ENCODE results near the gene EMC9.

EMC9 gene

DNA sequence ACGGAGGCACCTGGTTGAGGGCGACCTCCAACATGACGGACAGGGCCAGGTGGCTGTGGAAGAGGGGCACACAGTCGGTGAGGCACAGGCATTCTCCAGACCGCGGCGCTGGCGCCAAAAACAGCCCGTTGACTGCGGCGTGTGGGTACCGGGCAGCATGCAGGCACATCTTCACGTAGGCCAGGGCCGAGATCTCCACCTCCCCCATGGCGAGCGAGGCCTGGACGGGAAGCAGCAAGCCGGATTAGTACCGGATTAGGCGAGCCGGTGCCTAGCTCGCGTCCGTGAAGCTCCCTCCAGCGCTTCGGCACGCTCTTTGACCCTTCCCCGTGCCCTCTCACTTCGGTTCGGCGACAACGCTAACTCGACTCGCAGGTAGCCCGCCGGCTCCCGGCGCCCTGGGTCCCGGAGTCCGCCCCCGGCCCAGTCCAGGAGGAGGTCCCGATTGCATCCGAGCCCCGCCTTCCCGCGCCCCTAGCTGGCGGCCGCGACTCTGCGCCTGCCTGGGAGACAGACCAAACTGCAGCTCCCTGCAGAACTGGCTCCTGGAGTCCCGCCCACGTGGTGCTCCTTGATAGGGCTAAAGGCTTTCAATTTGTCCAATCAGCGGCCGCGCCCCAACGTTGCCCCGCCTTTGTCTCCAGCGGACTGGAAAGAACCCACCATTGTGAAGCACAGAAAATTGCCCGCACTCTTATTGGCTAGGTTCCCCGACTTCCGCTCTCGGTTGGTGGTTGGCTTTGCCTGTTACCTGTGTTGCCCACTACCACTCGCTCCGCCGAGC lies at the start of gene EMC9:
EMC9 (minus strand) TSS at position 495 of the 784 bp plus-strand sequence; CDS start at position 208, 287 bp downstream.
- Mint-ChIP-seq H3K27me3 (ENCODE audit: low read depth) (no peaks in the 10 kb centered on the region), H3K27ac (peak within 1 kb of the TSS; percentile 96), H3K36me3 (ENCODE audit: low read depth) (peaks cover 64% of the 10 kb centered on the region), H3K4me1 (ENCODE audit: low read depth) (peaks cover 61% of the 10 kb centered on the region), H3K4me3 (peak within 1 kb of the TSS; percentile 99), H3K9me3 (no peaks in the 10 kb centered on the region)

GRCh38 chr14:24190416-24190815 lies 49.0 kb upstream of the EMC9 start:
- H3K4me1 Mint-ChIP-seq (ENCODE audit: low read depth) = peaks cover 55% of the 10 kb centered on the region
- no peak overlapping the region for H3K27ac Mint-ChIP-seq
- H3K9me3 Mint-ChIP-seq = no peaks in the 10 kb centered on the region
- H3K36me3 Mint-ChIP-seq (ENCODE audit: low read depth) = peaks cover 38% of the 10 kb centered on the region
- no peaks in the 10 kb centered on the region for H3K27me3 Mint-ChIP-seq (ENCODE audit: low read depth)
- no peak overlapping the region for H3K4me3 Mint-ChIP-seq

DNA sequence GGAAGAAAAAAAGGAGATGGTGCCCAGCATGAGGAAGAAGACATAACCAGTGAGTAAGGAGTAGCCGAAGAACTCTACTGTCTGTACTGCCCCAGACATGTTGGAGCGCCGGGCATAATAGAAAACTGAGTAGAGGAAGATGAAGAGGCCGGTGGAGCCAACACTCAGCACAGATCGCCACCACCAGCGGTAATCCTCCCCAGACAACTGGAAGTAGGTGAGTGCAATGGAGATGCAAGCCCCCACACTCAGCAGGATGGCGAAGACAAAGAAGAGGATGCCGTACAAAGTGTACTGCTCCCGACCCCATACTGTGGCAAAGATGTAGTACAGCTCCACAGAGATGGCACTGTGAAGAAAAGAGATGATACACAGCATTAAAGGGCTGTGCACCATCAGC lies 48.1 kb upstream of the EMC9 start:
- no peaks in the 10 kb centered on the region for H3K9me3 Mint-ChIP-seq
- H3K4me1 Mint-ChIP-seq (ENCODE audit: low read depth) = peaks cover 49% of the 10 kb centered on the region
- peak overlapping the region; percentile 85 for H3K27ac Mint-ChIP-seq
- peaks cover 36% of the 10 kb centered on the region for H3K36me3 Mint-ChIP-seq (ENCODE audit: low read depth)
- H3K4me3 Mint-ChIP-seq = no peak overlapping the region
- no peaks in the 10 kb centered on the region for H3K27me3 Mint-ChIP-seq (ENCODE audit: low read depth)

GRCh38 chr14:24189059-24189375 lies 47.6 kb upstream of the EMC9 start:
- H3K4me3 Mint-ChIP-seq = peak overlapping the region; percentile 87
- H3K4me1 Mint-ChIP-seq (ENCODE audit: low read depth) = peaks cover 44% of the 10 kb centered on the region
- H3K9me3 Mint-ChIP-seq = no peaks in the 10 kb centered on the region

DNA sequence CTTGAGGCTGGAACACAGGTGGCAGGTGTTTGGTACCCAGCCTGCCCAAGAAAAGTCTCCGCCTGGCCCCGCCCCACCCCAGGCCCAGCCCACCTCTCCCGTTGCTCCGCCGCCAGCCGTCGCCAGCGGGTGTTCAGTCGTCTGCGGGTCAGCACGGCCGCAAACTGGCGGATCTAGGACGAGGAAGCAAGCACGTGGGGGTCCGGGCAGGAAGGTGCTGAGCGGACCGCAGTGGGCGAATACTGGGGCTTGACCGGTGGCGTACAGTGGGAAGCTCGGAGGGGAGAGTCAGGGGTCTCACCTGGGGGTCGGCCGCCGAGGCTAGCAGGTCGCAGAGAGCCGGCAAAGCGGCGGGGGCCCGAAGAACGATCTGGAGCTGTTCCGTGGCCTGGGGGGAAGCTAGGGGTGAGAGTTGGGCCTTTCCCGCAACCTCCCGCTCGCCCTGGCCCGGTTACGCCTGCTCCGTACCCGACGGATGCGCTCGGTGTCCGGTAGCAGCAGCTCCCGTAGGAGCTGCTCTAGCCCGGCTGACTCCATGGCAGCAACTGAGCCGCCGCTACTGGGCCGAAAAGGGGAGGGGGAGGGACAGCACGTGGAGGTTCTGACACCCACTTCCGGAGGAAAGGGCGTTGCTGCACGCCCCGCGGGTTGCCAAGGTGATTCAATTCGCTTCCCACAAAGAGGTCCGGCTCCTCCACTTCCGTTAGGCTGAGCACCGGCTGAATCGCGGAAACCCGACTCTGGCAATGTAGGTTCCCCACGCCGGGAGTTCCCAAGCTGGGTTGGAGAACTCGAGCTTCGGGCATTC lies 47.1 kb upstream of the EMC9 start, which contains the start of gene IPO4:
IPO4 (minus strand) TSS at position 566 of the 808 bp plus-strand sequence; CDS start at position 537, 29 bp downstream.
- Mint-ChIP-seq H3K36me3 (ENCODE audit: low read depth) (peaks cover 34% of the 10 kb centered on the region), H3K9me3 (no peaks in the 10 kb centered on the region), H3K4me1 (ENCODE audit: low read depth) (peaks cover 43% of the 10 kb centered on the region), H3K27me3 (ENCODE audit: low read depth) (no peaks in the 10 kb centered on the region), H3K27ac (peak within 1 kb of the TSS; percentile 85), H3K4me3 (peak within 1 kb of the TSS; percentile 87)

More at GRCh38 chr14:24189059-24189375, 47.6 kb upstream of the EMC9 start:
- no peaks in the 10 kb centered on the region for H3K27me3 Mint-ChIP-seq (ENCODE audit: low read depth)
- peak overlapping the region; percentile 85 for H3K27ac Mint-ChIP-seq
- peaks cover 32% of the 10 kb centered on the region for H3K36me3 Mint-ChIP-seq (ENCODE audit: low read depth)

DNA sequence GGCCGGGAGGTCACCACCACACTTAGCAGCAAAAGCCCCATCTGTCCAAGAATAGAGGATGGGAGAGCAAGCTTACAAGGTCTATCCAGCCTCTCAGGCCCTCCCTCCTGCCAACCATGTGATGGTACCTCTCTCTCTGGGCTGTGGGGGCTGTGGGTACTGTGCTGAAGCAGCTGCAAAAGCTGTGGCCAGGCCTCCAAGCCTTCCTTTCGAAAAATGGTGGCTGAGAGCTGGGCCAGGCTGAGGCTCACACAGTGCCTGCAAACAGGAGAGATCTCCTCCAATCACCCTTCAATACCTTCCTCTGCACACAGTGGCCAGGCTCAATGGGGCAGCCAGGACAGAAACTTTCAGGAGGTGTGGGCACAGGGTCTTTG lies 46.1 kb upstream of the EMC9 start:
- Mint-ChIP-seq H3K9me3 (no peaks in the 10 kb centered on the region), H3K4me3 (peak overlapping the region; percentile 87), H3K4me1 (ENCODE audit: low read depth) (peaks cover 37% of the 10 kb centered on the region), H3K27me3 (ENCODE audit: low read depth) (no peaks in the 10 kb centered on the region), H3K36me3 (ENCODE audit: low read depth) (peaks cover 31% of the 10 kb centered on the region), H3K27ac (peak overlapping the region; percentile 85)

GRCh38 chr14:24186831-24187538 lies 45.6 kb upstream of the EMC9 start:
- H3K4me1 Mint-ChIP-seq (ENCODE audit: low read depth) = peaks cover 32% of the 10 kb centered on the region
- peaks cover 27% of the 10 kb centered on the region for H3K36me3 Mint-ChIP-seq (ENCODE audit: low read depth)
- H3K27me3 Mint-ChIP-seq (ENCODE audit: low read depth) = no peaks in the 10 kb centered on the region
- peak overlapping the region; percentile 18 for H3K27ac Mint-ChIP-seq
- H3K4me3 Mint-ChIP-seq = peak overlapping the region; percentile 87
- H3K9me3 Mint-ChIP-seq = no peaks in the 10 kb centered on the region

- H3K36me3 Mint-ChIP-seq (ENCODE audit: low read depth) = peaks cover 27% of the 10 kb centered on the region
- H3K27me3 Mint-ChIP-seq (ENCODE audit: low read depth) = no peaks in the 10 kb centered on the region
- peaks cover 25% of the 10 kb centered on the region for H3K4me1 Mint-ChIP-seq (ENCODE audit: low read depth)
- H3K4me3 Mint-ChIP-seq = no peak overlapping the region
- no peaks in the 10 kb centered on the region for H3K9me3 Mint-ChIP-seq
- no peak overlapping the region for H3K27ac Mint-ChIP-seq
Measured at GRCh38 chr14:24185741-24186140, 44.4 kb upstream of the EMC9 start.

- Mint-ChIP-seq H3K4me1 (ENCODE audit: low read depth) (peaks cover 21% of the 10 kb centered on the region), H3K4me3 (no peak overlapping the region), H3K27me3 (ENCODE audit: low read depth) (no peaks in the 10 kb centered on the region), H3K36me3 (ENCODE audit: low read depth) (peaks cover 32% of the 10 kb centered on the region), H3K9me3 (no peaks in the 10 kb centered on the region), H3K27ac (no peak overlapping the region)
Measured at GRCh38 chr14:24185026-24185425, 43.6 kb upstream of the EMC9 start.

- Mint-ChIP-seq H3K4me3 (no peak overlapping the region), H3K36me3 (ENCODE audit: low read depth) (peaks cover 34% of the 10 kb centered on the region), H3K9me3 (no peaks in the 10 kb centered on the region), H3K4me1 (ENCODE audit: low read depth) (peaks cover 16% of the 10 kb centered on the region), H3K27me3 (ENCODE audit: low read depth) (no peaks in the 10 kb centered on the region), H3K27ac (no peak overlapping the region)
Measured at GRCh38 chr14:24184104-24184970, 42.9 kb upstream of the EMC9 start.

- Mint-ChIP-seq H3K9me3 (no peaks in the 10 kb centered on the region), H3K27me3 (ENCODE audit: low read depth) (no peaks in the 10 kb centered on the region), H3K27ac (no peak overlapping the region), H3K4me3 (no peak overlapping the region), H3K36me3 (ENCODE audit: low read depth) (peaks cover 38% of the 10 kb centered on the region), H3K4me1 (ENCODE audit: low read depth) (peaks cover 10% of the 10 kb centered on the region)
Measured at GRCh38 chr14:24183014-24183481, 41.7 kb upstream of the EMC9 start.

- Mint-ChIP-seq H3K27ac (peak overlapping the region; percentile 58), H3K4me1 (ENCODE audit: low read depth) (peaks cover 4% of the 10 kb centered on the region), H3K4me3 (no peak overlapping the region), H3K9me3 (no peaks in the 10 kb centered on the region), H3K36me3 (ENCODE audit: low read depth) (peaks cover 40% of the 10 kb centered on the region), H3K27me3 (ENCODE audit: low read depth) (no peaks in the 10 kb centered on the region)
Measured at GRCh38 chr14:24182110-24182882, 40.9 kb upstream of the EMC9 start.

DNA sequence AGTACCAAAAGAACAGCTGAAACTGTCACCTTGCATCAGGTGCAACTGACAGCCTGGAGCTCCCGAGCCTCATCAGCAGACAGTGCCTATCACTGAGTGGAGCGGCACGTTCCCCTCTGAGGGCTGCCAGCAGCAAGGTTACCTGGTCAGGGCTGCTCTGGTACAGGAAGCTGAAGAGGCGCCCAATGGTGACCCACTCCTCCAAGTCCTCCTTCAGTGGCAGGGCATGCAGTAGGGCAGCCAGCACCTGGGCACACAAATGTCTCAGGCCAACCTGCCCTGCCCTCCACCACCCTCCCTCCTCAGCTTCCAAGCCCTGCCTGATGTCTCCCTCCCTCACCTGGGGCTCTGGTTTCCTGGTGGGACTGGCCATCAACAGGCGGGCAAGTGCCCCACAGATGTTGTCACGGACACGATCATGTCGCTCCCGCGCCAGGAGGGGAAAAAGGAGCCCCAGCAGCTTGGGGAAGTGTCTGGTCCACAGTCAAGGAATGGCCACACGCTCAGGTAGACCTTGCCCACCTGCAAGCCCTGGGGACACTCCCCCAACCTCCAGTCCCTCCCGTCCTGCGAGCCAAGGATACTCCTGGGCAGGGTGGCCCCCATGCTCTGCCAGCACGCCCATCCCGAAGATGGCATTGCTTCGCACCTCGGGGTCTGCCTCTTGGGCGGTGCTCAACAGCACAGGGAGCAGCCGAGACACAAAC lies 40.1 kb upstream of the EMC9 start:
- H3K9me3 Mint-ChIP-seq = no peaks in the 10 kb centered on the region
- H3K27ac Mint-ChIP-seq = peak overlapping the region; percentile 9
- no peak overlapping the region for H3K4me3 Mint-ChIP-seq
- no peaks in the 10 kb centered on the region for H3K4me1 Mint-ChIP-seq (ENCODE audit: low read depth)
- H3K27me3 Mint-ChIP-seq (ENCODE audit: low read depth) = no peaks in the 10 kb centered on the region
- peaks cover 45% of the 10 kb centered on the region for H3K36me3 Mint-ChIP-seq (ENCODE audit: low read depth)

All from T-helper 1 cell treated with Interleukin-12 subunit alpha and Interleukin-12 subunit beta and Interleukin-4 antibody, amounts not matched to agents 30 μg/mL and 1 μg/mL, for 36 hours (primary cell).